ENCODE results near the gene MRPL40. TPM values are rescaled to one million over a fixed set of nuclear protein-coding genes. Genes with fewer than 3 reads are reported as not detected.

MRPL40 gene
- total RNA-seq, 1 donor from 2014 or later = 30.4 TPM

DNA sequence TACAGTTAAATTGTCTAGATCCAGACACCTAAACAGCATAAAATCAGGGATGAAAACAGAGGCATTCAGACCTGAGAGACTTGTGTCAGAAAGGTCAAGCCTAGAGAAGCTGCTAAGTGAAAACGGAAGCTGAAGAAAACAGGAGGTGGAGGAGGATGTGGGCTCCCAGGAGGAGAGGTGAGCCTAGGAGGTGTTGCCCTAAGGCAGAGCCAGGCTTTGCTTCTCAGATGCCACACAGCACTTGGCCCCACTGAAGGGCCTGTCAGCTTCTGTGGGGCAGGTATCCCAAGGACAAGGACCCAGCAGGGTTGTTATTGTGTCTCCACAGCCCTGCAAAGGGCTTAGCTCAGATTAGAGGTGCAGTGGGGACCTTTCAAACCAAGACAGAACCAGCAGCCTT is 32.2 kb downstream of the MRPL40 start:
- Mint-ChIP-seq H3K4me3 (no peak overlapping the region), H3K36me3 (ENCODE audit: low read depth) (peaks cover 6% of the 10 kb centered on the region), H3K27ac (ENCODE audit: unreplicated experiment) (no peak overlapping the region), H3K4me1 (no peaks in the 10 kb centered on the region), H3K9me3 (no peaks in the 10 kb centered on the region), H3K27me3 (ENCODE audit: low read depth) (no peaks in the 10 kb centered on the region)
- TF ChIP-seq, protein P1, sequence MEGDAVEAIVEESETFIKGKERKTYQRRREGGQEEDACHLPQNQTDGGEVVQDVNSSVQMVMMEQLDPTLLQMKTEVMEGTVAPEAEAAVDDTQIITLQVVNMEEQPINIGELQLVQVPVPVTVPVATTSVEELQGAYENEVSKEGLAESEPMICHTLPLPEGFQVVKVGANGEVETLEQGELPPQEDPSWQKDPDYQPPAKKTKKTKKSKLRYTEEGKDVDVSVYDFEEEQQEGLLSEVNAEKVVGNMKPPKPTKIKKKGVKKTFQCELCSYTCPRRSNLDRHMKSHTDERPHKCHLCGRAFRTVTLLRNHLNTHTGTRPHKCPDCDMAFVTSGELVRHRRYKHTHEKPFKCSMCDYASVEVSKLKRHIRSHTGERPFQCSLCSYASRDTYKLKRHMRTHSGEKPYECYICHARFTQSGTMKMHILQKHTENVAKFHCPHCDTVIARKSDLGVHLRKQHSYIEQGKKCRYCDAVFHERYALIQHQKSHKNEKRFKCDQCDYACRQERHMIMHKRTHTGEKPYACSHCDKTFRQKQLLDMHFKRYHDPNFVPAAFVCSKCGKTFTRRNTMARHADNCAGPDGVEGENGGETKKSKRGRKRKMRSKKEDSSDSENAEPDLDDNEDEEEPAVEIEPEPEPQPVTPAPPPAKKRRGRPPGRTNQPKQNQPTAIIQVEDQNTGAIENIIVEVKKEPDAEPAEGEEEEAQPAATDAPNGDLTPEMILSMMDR (conservative IDR thresholded peaks at IDR 0.05) = no peak
- no peak for DNase-seq (ENCODE audit: low read depth, low spot score)

- Mint-ChIP-seq H3K27ac (ENCODE audit: unreplicated experiment) (no peak overlapping the region), H3K36me3 (ENCODE audit: low read depth) (peaks cover 7% of the 10 kb centered on the region), H3K4me3 (no peak overlapping the region), H3K27me3 (ENCODE audit: low read depth) (no peaks in the 10 kb centered on the region), H3K9me3 (no peaks in the 10 kb centered on the region), H3K4me1 (no peaks in the 10 kb centered on the region)
- TF ChIP-seq, protein P1 (conservative IDR thresholded peaks at IDR 0.05) = no peak
- DNase-seq (ENCODE audit: low read depth, low spot score) = no peak
Observed at GRCh38 chr22:19464975-19465374, 32.6 kb downstream of the MRPL40 start.

DNA sequence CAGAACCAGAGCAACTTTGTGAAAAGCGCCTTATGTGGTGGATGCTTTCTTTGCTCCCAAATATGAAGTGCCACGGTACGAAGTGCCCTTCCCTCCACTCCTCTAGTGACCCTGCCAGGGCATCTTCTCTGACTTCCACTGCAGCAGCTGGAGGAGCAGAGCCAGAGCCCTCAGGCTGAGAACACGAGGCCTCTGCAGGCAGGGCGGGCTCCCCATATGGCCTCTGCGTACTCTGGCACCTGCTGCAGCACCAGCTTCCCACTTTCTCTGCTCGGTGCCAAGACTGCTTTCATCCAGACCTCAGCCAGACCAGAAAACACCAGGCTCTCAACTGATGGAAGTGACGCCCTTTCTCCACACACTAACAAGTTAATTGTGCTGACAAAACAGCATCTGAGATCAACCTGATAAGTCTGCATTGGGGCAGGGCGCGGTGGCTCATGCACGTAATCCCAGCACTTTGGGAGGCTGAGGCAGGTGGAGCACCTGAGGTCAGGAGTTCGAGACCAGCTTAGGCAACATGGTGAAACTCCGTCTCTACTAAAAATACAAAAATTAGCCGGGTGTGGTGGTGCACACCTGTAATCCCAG is 33.9 kb downstream of the MRPL40 start:
- peaks cover 5% of the 10 kb centered on the region for H3K36me3 Mint-ChIP-seq (ENCODE audit: low read depth)
- no peak overlapping the region for H3K27ac Mint-ChIP-seq (ENCODE audit: unreplicated experiment)
- H3K9me3 Mint-ChIP-seq = no peaks in the 10 kb centered on the region
- H3K27me3 Mint-ChIP-seq (ENCODE audit: low read depth) = no peaks in the 10 kb centered on the region
- H3K4me1 Mint-ChIP-seq = no peaks in the 10 kb centered on the region
- H3K4me3 Mint-ChIP-seq = no peak overlapping the region
- no peak for DNase-seq (ENCODE audit: low read depth, low spot score)
- TF ChIP-seq, protein P1 (conservative IDR thresholded peaks at IDR 0.05) = no peak

DNA sequence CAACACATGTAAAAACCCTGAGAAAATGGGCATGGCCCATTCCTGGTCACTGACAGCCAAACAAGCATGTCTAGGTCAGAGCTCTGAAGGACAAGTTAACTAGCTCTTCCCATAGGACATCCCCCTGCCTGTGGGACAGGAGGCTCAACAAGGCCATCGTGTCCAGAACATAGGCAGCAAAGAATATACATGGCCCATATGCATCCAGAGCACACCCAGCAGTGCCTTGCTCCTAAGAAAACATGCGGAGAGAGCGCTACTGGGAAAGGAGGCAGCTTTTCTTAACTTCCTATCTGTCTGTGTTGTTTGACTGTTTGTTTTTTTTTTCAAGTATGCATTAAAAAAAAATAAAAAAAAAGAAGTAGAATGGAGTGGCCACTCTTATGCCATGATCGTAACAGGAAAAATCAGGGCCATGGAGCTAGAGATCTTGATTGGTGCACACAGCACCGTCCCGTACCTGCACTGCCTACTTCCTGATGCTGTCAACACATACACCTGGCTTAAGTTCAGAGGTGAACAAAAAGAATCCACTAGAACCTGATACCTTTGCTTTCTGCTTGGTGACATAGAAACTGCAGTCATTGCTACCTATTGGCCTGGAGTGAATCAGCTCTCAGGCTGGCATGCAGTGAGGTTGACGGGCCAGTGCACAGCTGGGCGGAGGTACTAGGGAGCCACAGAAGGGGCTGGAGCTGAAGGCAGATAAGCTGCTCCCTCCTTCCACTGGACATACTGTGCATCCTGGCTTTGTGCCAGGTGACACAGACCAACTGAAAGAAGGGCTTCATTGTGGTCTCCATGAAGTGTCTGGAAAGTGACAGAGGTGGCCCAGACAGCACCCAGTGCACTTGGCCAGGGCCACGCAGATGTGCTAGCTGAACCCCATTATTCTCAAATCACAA is 34.8 kb downstream of the MRPL40 start:
- Mint-ChIP-seq H3K9me3 (no peaks in the 10 kb centered on the region), H3K27me3 (ENCODE audit: low read depth) (no peaks in the 10 kb centered on the region), H3K4me3 (no peak overlapping the region), H3K27ac (ENCODE audit: unreplicated experiment) (no peak overlapping the region), H3K4me1 (no peaks in the 10 kb centered on the region), H3K36me3 (ENCODE audit: low read depth) (peaks cover 5% of the 10 kb centered on the region)
- TF ChIP-seq, protein P1 (conservative IDR thresholded peaks at IDR 0.05) = no peak
- DNase-seq (ENCODE audit: low read depth, low spot score) = no peak

DNA sequence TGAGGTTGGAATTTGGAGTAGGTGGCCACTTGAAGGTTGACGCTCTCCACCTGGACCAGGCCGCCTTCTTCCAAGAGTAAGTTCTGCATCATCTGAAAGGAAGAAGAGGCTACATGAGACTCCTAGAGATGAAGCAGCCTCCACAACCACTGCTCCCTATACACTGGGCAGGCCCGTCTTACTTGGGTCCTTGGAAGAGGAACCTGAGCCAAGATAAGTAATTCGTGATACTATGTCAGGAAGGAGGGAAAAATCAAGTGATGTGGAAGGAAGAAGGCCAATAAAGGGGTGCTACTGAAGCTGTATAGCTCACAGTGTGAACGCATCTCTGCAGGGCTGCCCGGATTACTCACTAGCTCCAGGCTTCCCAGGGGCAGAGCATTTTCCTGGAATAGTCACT is 35.6 kb downstream of the MRPL40 start:
- Mint-ChIP-seq H3K27me3 (ENCODE audit: low read depth) (no peaks in the 10 kb centered on the region), H3K36me3 (ENCODE audit: low read depth) (peaks cover 5% of the 10 kb centered on the region), H3K4me3 (no peak overlapping the region), H3K27ac (ENCODE audit: unreplicated experiment) (no peak overlapping the region), H3K4me1 (no peaks in the 10 kb centered on the region), H3K9me3 (no peaks in the 10 kb centered on the region)
- DNase-seq (ENCODE audit: low read depth, low spot score) = no peak
- TF ChIP-seq, protein P1 (conservative IDR thresholded peaks at IDR 0.05) = no peak

Measured in neural crest cell (in vitro differentiated cells).